ENCODE results near the gene NDN.

Gene NDN

DNA sequence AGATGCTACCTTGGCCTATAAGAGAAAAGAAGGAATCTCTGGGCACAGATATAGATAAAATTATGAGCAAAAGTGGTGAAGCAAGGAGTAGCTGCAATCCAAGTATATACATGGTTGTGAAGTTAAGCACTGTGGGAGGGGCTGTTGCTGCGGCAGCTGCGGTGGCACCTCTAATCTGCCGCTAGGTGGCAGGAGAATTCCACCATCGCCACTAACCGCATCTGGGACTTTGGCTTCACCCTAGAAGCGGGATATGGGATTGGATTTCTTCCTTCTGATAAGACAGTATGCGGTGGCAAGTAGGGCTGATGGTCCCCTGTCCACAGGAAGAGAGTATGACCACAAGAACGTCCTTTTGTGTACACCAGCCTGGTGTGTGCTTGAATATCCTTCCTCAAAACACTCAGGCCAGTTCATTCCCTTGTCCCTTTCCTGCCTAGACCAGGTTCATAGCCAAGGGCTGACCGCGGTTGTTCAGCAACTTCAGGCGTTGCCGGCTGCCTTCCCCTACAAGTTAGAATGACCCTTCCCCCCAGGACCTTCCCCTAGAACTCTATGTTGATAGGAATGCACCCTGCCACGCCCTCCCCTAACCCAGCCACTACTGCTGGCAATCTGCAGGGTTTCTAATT lies 44.6 kb downstream of the NDN start:
- DNase-seq (ENCODE audit: low read depth in 4 of 4, low spot score in 1 of 4): peak; percentile 12 to 22 (median 22)

All from stimulated activated CD4-positive, alpha-beta T cell treated with anti-CD3 and anti-CD28 coated beads, Interleukin-1b, Interleukin-23, amount 100 ng/mL, for 24 hours (primary cell).